A673 (cell line): ENCODE measurements around the gene SUCLA2. TPM values are rescaled to one million over a fixed set of nuclear protein-coding genes. Genes with fewer than 3 reads are reported as not detected.

Experiments
- BruUV-seq: library from RNA; stranded (reverse); fragments of 400-500 nt; replicated peaks from 2 replicates; lab custom pipeline; 2021; lab: Mats Ljungman, UMichigan
- CTCF ChIA-PET: fragments of 300-600 bp; sonication (Branson Sonifier 250); formaldehyde crosslinking; loops from one replicate; lab custom pipeline; 2022; ENCODE audit warnings: antibody characterized with exemption; lab: Charles Lee
- POLR2A ChIA-PET: fragments of 300-600 bp; sonication (Branson Sonifier 250); formaldehyde crosslinking; loops from one replicate; lab custom pipeline; 2022; ENCODE audit warnings: antibody characterized with exemption; ENCODE audit not compliant: low non-redundant PET; lab: Charles Lee
- DNase-seq: peaks from one replicate; pipeline ENCODE4 v3.0.0-alpha.2; 2015; ENCODE audit warnings: low spot score
- H3K27ac ChIP-seq: fragments of 200-600 bp; sonication (generic); 2 replicates; pipeline ENCODE4 v1.5.1; 2016; ENCODE audit warnings: mixed run types, low read depth, mild to moderate bottlenecking, mixed read lengths, antibody characterized with exemption, low read length; ENCODE audit not compliant: poor library complexity, severe bottlenecking
- H3K27me3 ChIP-seq: fragments of 200-600 bp; sonication (generic); replicated peaks from 2 replicates; pipeline ENCODE4 v1.6.1; 2017; ENCODE audit warnings: mixed run types, low read depth, mild to moderate bottlenecking, mixed read lengths, antibody characterized with exemption, low read length; ENCODE audit not compliant: insufficient read depth, poor library complexity
- H3K36me3 ChIP-seq: fragments of 200-600 bp; sonication (generic); 2 replicates; pipeline ENCODE4 v1.6.1; 2016; ENCODE audit warnings: mixed run types, mild to moderate bottlenecking, mixed read lengths, antibody characterized with exemption, low read length; ENCODE audit not compliant: insufficient read depth, poor library complexity, severe bottlenecking
- H3K4me1 ChIP-seq: fragments of 200-600 bp; sonication (generic); 2 replicates; pipeline ENCODE4 v1.6.1; 2017; ENCODE audit warnings: mixed run types, mild to moderate bottlenecking, mixed read lengths, antibody characterized with exemption, low read length; ENCODE audit not compliant: insufficient read depth, poor library complexity, severe bottlenecking
- H3K4me3 ChIP-seq: fragments of 200-600 bp; sonication (generic); 2 replicates; pipeline ENCODE4 v1.5.1; 2016; ENCODE audit warnings: low read depth, mixed run types, mild to moderate bottlenecking, mixed read lengths, low read length; ENCODE audit not compliant: poor library complexity, severe bottlenecking
- H3K9me3 ChIP-seq: fragments of 200-600 bp; sonication (generic); 2 replicates; pipeline ENCODE4 v1.6.1; 2016; ENCODE audit warnings: mixed run types, low read depth, mild to moderate bottlenecking, mixed read lengths, antibody characterized with exemption, low read length; ENCODE audit not compliant: poor library complexity, severe bottlenecking
- CTCF ChIP-seq: fragments of 300-800, 200-600 bp; sonication (generic); conservative IDR thresholded peaks from 2 replicates; pipeline ENCODE4 v1.5.1; 2017; ENCODE audit warnings: low read depth, mild to moderate bottlenecking, antibody characterized with exemption, low read length, moderate library complexity, mixed read lengths
- EZH2 ChIP-seq: fragments of 200-600 bp; sonication (generic); IDR thresholded peaks from 2 replicates; pipeline ENCODE4 v1.6.1; 2017; ENCODE audit warnings: borderline replicate concordance, low read depth, mild to moderate bottlenecking, mixed read lengths, antibody characterized with exemption, low read length; ENCODE audit not compliant: poor library complexity, severe bottlenecking
- intact Hi-C: fragments of 100-400 bp; cut with micrococcal nuclease; formaldehyde crosslinking; loops from one replicate; pipeline ENCODE4 v1.10.0; 2022; ENCODE audit not compliant: unreplicated experiment
- total RNA-seq: library from RNA; stranded (reverse); gene quantifications from 2 replicates; pipeline ENCODE4 v1.2.3, GENCODE V29; 2021

SUCLA2 gene
- total RNA-seq, 1 experiment from 2014 or later: 36.6 TPM

- no TSS peak for BruUV-seq
- intact Hi-C loops: no loop called here
- DNase-seq: no peak
- H3K36me3 ChIP-seq: no peaks in the 10 kb centered on the region
- TF ChIP-seq EZH2 (no peak), CTCF (no peak)
- H3K27me3 ChIP-seq: no peaks in the 10 kb centered on the region
- H3K27ac ChIP-seq: no peak overlapping the region
- H3K9me3 ChIP-seq: peaks cover 13% of the 10 kb centered on the region
- POLR2A ChIA-PET: no interaction called here
- CTCF ChIA-PET: no interaction called here
- H3K4me1 ChIP-seq: no peaks in the 10 kb centered on the region
- no peak overlapping the region for H3K4me3 ChIP-seq
These were observed 27.0 kb upstream of the SUCLA2 start for GRCh38 chr13:48028066-48028465.

DNA sequence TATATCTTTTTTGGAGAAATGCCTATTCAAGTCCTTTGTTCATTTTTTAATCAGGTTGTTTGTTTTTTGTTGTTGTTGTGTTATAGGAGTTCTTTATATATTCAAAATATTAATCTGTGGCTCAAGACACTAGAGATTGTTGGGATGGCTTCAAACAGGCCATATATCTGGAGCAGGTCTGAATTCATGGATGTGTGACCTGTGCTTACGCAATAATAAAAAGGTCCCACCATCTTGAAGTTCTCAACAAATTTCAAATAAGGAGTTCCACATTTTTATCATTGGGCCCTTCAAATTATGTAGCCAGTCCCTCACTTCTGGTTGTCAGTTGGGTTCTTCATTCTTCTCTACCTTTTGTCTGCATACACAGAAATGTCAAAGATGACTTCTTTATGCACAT lies 18.7 kb upstream of the SUCLA2 start:
- DNase-seq: no peak
- Histone ChIP-seq H3K9me3 (no peaks in the 10 kb centered on the region), H3K4me1 (no peaks in the 10 kb centered on the region), H3K36me3 (no peaks in the 10 kb centered on the region), H3K27ac (no peak overlapping the region), H3K27me3 (no peaks in the 10 kb centered on the region), H3K4me3 (no peak overlapping the region)
- CTCF ChIA-PET: no interaction called here
- intact Hi-C loops: no loop called here
- POLR2A ChIA-PET: no interaction called here
- TF ChIP-seq EZH2: no peak
- TF ChIP-seq CTCF: no peak
- BruUV-seq: no TSS peak

- POLR2A ChIA-PET: no interaction called here
- Histone ChIP-seq H3K4me1 (no peaks in the 10 kb centered on the region), H3K27me3 (no peaks in the 10 kb centered on the region), H3K4me3 (no peak overlapping the region), H3K9me3 (no peaks in the 10 kb centered on the region), H3K36me3 (no peaks in the 10 kb centered on the region), H3K27ac (no peak overlapping the region)
- no TSS peak for BruUV-seq
- intact Hi-C loops: no loop called here
- CTCF ChIA-PET: no interaction called here
- TF ChIP-seq EZH2 (no peak), CTCF (no peak)
- DNase-seq: no peak
These were observed 17.6 kb upstream of the SUCLA2 start for GRCh38 chr13:48018637-48019036.

- H3K36me3 ChIP-seq: no peaks in the 10 kb centered on the region
- no peak overlapping the region for H3K4me3 ChIP-seq
- POLR2A ChIA-PET: no interaction called here
- CTCF ChIA-PET: no interaction called here
- no peaks in the 10 kb centered on the region for H3K4me1 ChIP-seq
- no peaks in the 10 kb centered on the region for H3K9me3 ChIP-seq
- no peak for TF ChIP-seq CTCF
- no peak for TF ChIP-seq EZH2
- intact Hi-C loops: no loop called here
- no peak overlapping the region for H3K27ac ChIP-seq
- no TSS peak for BruUV-seq
- H3K27me3 ChIP-seq: no peaks in the 10 kb centered on the region
- DNase-seq: no peak
These were observed 13.3 kb upstream of the SUCLA2 start for GRCh38 chr13:48014359-48014758.
